Right lobe of liver (tissue), 6 donors: Measurements from ENCODE around the gene AIP. TPM values are rescaled to one million over a fixed set of nuclear protein-coding genes. Genes with fewer than 3 reads are reported as not detected.

Source experiments
- ATAC-seq, 4 donors: fragments of 200-7000 bp; cut with Tn5 transposase; one replicate each; pipeline ENCODE4 v1.9.1; 2020; ENCODE audit warnings: mild to moderate bottlenecking in 4 of 4, moderate library complexity in 4 of 4
- DNase-seq, 3 donors: peaks; one replicate each; pipeline ENCODE4 v3.0.0-alpha.2; 2020
- H3K27ac ChIP-seq, 3 donors: fragments of 200-600 bp; one replicate each; pipeline ENCODE4 v1.8.0; 2022
- H3K27me3 ChIP-seq, 2 donors: fragments of 200-600 bp; one replicate each; pipeline ENCODE4 v1.8.0; 2022
- H3K36me3 ChIP-seq, 4 donors: fragments of 200-600 bp; sonication (generic) in 1 of 4; one replicate each; pipeline versions ENCODE4 v1.5.1 to v1.8.0; 2017 to 2022; ENCODE audit warnings: control low read depth in 1 of 4
- H3K4me1 ChIP-seq, 4 donors: fragments of 200-600 bp; sonication (generic) in 1 of 4; one replicate each; pipeline versions ENCODE4 v1.5.1 to v1.8.0; 2017 to 2022; ENCODE audit warnings: control low read depth in 1 of 4
- H3K4me3 ChIP-seq, 3 donors: fragments of 200-600 bp; one replicate each; pipeline ENCODE4 v1.8.0; 2022
- H3K9me3 ChIP-seq, 4 donors: fragments of 200-600 bp; sonication (generic) in 1 of 4; one replicate each; pipeline versions ENCODE4 v1.5.1 to v1.8.0; 2017 to 2022; ENCODE audit warnings: control low read depth in 1 of 4
- CTCF ChIP-seq, 4 donors: fragments of 200-600 bp in 3 of 4; fragments of 450-650 bp in 1 of 4; IDR thresholded peaks; one replicate each; pipeline versions ENCODE4 v1.5.1 to v1.8.0; 2016 to 2022; ENCODE audit warnings: antibody characterized with exemption in 4 of 4, mild to moderate bottlenecking in 2 of 4
- POLR2A ChIP-seq: fragments of 450-650 bp; IDR thresholded peaks from one replicate; pipeline ENCODE4 v1.6.1; 2017; ENCODE audit warnings: antibody characterized with exemption, mild to moderate bottlenecking
- WGBS: methylation state at CpG from one replicate; pipeline ENCODE4 v1.1.6; 2018; ENCODE audit warnings: low coverage, low lambda C conversion rate; ENCODE audit not compliant: insufficient coverage; ENCODE audit errors: missing lambda C conversion rate; 5-methylcytosine and 5-hydroxymethylcytosine counted together
- intact Hi-C, 2 donors: fragments of 100-400 bp; cut with DNase I; formaldehyde crosslinking; loops; one replicate each; pipeline versions ENCODE4 v1.11.2 to v1.14.1; 2022
- total RNA-seq, 6 experiments: library from RNA; depleted of rRNA in 2 of 6; stranded (reverse); fragments of >200 nt in 2 of 6; fragmentation: NEBNext Ultra II Directional in 3 of 6; extraction: Animal tissue kit (Norgen Biotek cat#: 25700) in 3 of 6; gene quantifications; one replicate each; pipeline versions ENCODE4 v1.1.0 to v1.2.4, GENCODE V29; 2016 to 2023
- donor health status: DM: no; HTN: yes; CAD: no.
- donor health status: DM: no; HTN: no; CAD: no.
- donor health status: DM: no; HTN: no; CAD: no.
- donor health status: DM: no; HTN: yes; CAD: no.
- donor health status: DM: no; HTN: yes; CAD: no.

AIP gene
- total RNA-seq, 6 experiments from 2014 or later: 20.8 to 33.9 (median 25.7) TPM

DNA sequence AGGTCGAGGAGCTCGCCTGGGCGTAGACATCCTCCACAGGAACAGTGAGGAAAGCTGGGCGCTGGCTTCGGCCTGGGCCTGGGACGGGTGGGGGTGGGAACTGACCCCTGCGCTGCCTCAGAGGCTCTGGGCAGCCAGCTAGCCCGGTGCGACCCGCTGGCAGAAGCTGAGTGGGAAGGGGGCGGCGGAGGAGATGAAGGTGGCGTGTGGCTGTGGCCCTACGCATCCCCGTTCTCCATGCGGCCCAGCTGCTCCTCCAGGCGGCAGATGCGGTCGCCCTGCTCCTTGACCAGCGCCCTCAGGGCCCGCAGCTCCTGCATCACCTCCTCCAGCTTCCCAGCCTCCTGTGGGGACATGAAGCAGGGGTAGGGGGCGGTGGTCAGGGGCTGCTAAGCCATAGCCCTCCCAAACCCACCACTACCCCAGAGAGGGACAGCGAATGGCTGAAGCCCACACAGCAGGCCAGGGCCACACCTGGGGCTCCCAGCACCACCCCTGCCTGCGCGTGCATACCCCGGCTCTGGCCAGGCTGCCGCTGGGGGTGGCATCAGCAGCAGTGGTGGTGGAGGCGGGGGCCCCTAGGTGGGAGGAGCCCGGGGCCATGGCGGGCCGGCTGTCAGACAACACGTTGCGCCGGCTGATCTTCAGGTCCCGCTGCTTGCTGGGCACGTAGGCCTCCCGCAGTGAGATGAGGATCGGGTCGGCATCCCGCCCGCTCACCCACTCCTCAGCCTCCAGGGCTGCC is 44.5 kb upstream of the AIP start:
- Histone ChIP-seq H3K27me3 (no peaks in the 10 kb centered on the region), H3K4me1 (peaks cover 0 to 7% (median 0%) of the 10 kb centered on the region in 4 donors), H3K36me3 (peaks cover 0 to 27% (median 4%) of the 10 kb centered on the region in 4 donors), H3K4me3 (peak overlapping the region in 2 of 3 donors; percentile 11 to 27), H3K27ac (no peak overlapping the region), H3K9me3 (no peaks in the 10 kb centered on the region)
- WGBS: 63% methylated on average over 6 of the region's 41 CpGs
- TF ChIP-seq CTCF (IDR thresholded peaks at IDR 0.05) (no peak), POLR2A (no peak)
- ATAC-seq: no peak
- peak in 1 of 3 donors; percentile 61 for DNase-seq
- intact Hi-C loops: no loop called here

- H3K4me3 ChIP-seq: no peak overlapping the region
- peaks cover 0 to 18% (median 1%) of the 10 kb centered on the region in 4 donors for H3K36me3 ChIP-seq
- H3K27me3 ChIP-seq: no peaks in the 10 kb centered on the region
- DNase-seq (peak in 1 of 3 donors; percentile 65), ATAC-seq (peak in 2 of 4 donors; percentile 4 to 5)
- intact Hi-C loops: no loop called here
- peak overlapping the region in 1 of 3 donors; percentile 8 for H3K27ac ChIP-seq
- WGBS: 52% methylated on average over 16 of the region's 31 CpGs
- TF ChIP-seq CTCF (IDR thresholded peaks at IDR 0.05) (peak in 1 of 4 donors; percentile 9), POLR2A (no peak)
- H3K9me3 ChIP-seq: no peaks in the 10 kb centered on the region
- peaks cover 0 to 15% (median 0%) of the 10 kb centered on the region in 4 donors for H3K4me1 ChIP-seq
Observed at GRCh38 chr11:67439321-67440228, 43.3 kb upstream of the AIP start.

GRCh38 chr11:67440229-67441097 is 42.4 kb upstream of the AIP start:
- ATAC-seq (no peak), DNase-seq (peak in 1 of 3 donors; percentile 35)
- intact Hi-C loops: no loop called here
- H3K4me3 ChIP-seq: no peak overlapping the region
- H3K36me3 ChIP-seq: peaks cover 0 to 12% (median 0%) of the 10 kb centered on the region in 4 donors
- H3K4me1 ChIP-seq: peaks cover 0 to 15% (median 0%) of the 10 kb centered on the region in 4 donors
- H3K27me3 ChIP-seq: no peaks in the 10 kb centered on the region
- no peak overlapping the region for H3K27ac ChIP-seq
- H3K9me3 ChIP-seq: no peaks in the 10 kb centered on the region
- no peak for TF ChIP-seq POLR2A
- no peak for TF ChIP-seq CTCF (IDR thresholded peaks at IDR 0.05)
- 45% methylated on average over 5 of the region's 17 CpGs for WGBS

- ATAC-seq (no peak), DNase-seq (peak in 1 of 3 donors; percentile 23)
- WGBS: 70% methylated on average over 4 of the region's 21 CpGs
- Histone ChIP-seq H3K4me1 (peaks cover 0 to 15% (median 0%) of the 10 kb centered on the region in 4 donors), H3K36me3 (peaks cover 0 to 7% (median 0%) of the 10 kb centered on the region in 4 donors), H3K27me3 (no peaks in the 10 kb centered on the region), H3K4me3 (no peak overlapping the region), H3K27ac (no peak overlapping the region), H3K9me3 (no peaks in the 10 kb centered on the region)
- no peak for TF ChIP-seq POLR2A
- TF ChIP-seq CTCF (IDR thresholded peaks at IDR 0.05): no peak
- intact Hi-C loops: no loop called here
Observed at GRCh38 chr11:67441098-67441563, 41.7 kb upstream of the AIP start.
